HCT116 (cell line): Measurements from ENCODE around the gene SCAND1. TPM values are rescaled to one million over a fixed set of nuclear protein-coding genes. Genes with fewer than 3 reads are reported as not detected.

Experiments used
- ATAC-seq: fragments of 200-7000 bp; cut with Tn5 transposase; 2 replicates; pipeline ENCODE4 v1.9.1; 2020; ENCODE audit warnings: mild to moderate bottlenecking, moderate library complexity
- BruUV-seq: library from RNA; stranded (reverse); fragments of 400-500 nt; replicated peaks from 2 replicates; lab custom pipeline; 2021; lab: Mats Ljungman, UMichigan
- CTCF ChIA-PET: fragments of 300-600 bp; sonication (Branson Sonifier 250); formaldehyde crosslinking; loops from one replicate; lab custom pipeline; 2021; ENCODE audit warnings: antibody characterized with exemption; lab: Charles Lee
- POLR2A ChIA-PET: fragments of 300-600, 350-600 bp; sonication (Branson Sonifier 250); formaldehyde crosslinking; loops from one replicate; lab custom pipeline; 2021; ENCODE audit warnings: antibody characterized with exemption; lab: Charles Lee
- RAD21 ChIA-PET, 2 experiments: fragments of 300-600 bp; sonication (Branson Sonifier 250); formaldehyde crosslinking; loops; one replicate each; lab custom pipeline; 2023; ENCODE audit warnings: low total read pairs in 2 of 2; ENCODE audit not compliant: uncharacterized antibody in 2 of 2, unreplicated experiment in 2 of 2, low non-redundant PET in 1 of 2; lab: Charles Lee
- DNase-seq: peaks from one replicate; pipeline ENCODE4 v3.0.0-alpha.2; 2010; ENCODE audit warnings: low read depth, low spot score
- H2AFZ ChIP-seq: fragments of 200-600 bp; shearing (Covaris generic), sonication (generic); 2 replicates; pipeline ENCODE4 v1.6.1; 2017; ENCODE audit warnings: low read depth, mixed run types, mixed read lengths, antibody characterized with exemption, low read length; ENCODE audit not compliant: poor library complexity, severe bottlenecking
- H3K27ac ChIP-seq: 2 replicates; pipeline ENCODE4 v1.5.1; 2012; ENCODE audit warnings: low read depth, low read length
- H3K27me3 ChIP-seq: fragments of 200-600 bp; sonication (generic); 2 replicates; pipeline ENCODE4 v1.6.1; 2016; ENCODE audit warnings: mixed run types, low read length, mixed read lengths; ENCODE audit not compliant: insufficient read depth
- H3K36me3 ChIP-seq, 2 experiments: fragments of 200-500 bp in 1 of 2; fragments of 200-600 bp in 1 of 2; sonication (Bioruptor generic) in 1 of 2; sonication (generic) in 1 of 2; 2 replicates each; pipeline versions ENCODE4 v1.5.1 to v1.6.1; 2014 to 2016; ENCODE audit warnings: low read length in 2 of 2, inconsistent platforms in 1 of 2, mixed read lengths in 1 of 2, mixed run types in 1 of 2; ENCODE audit not compliant: insufficient read depth in 2 of 2, control insufficient read depth in 1 of 2
- H3K4me1 ChIP-seq, 2 experiments: fragments of 200-600 bp in 1 of 2; sonication (generic) in 1 of 2; 2 replicates each; pipeline versions ENCODE4 v1.5.1 to v1.6.1; 2012 to 2017; ENCODE audit warnings: low read length in 2 of 2, inconsistent platforms in 1 of 2, mild to moderate bottlenecking in 1 of 2, mixed read lengths in 1 of 2, mixed run types in 1 of 2, moderate library complexity in 1 of 2; ENCODE audit not compliant: insufficient read depth in 2 of 2, control insufficient read depth in 1 of 2
- H3K4me2 ChIP-seq: fragments of 200-600 bp; sonication (generic); 2 replicates; pipeline ENCODE4 v1.6.1; 2017; ENCODE audit warnings: mixed run types, low read length, mixed read lengths
- H3K4me3 ChIP-seq, 2 experiments: fragments of 200-600 bp in 1 of 2; sonication (generic) in 1 of 2; replicated peaks in 1 of 2; 2 replicates each; pipeline ENCODE4 v1.5.1; 2011 to 2016; ENCODE audit warnings: low read length in 2 of 2, control low read depth in 1 of 2, low read depth in 1 of 2, mild to moderate bottlenecking in 1 of 2, mixed read lengths in 1 of 2, mixed run types in 1 of 2
- H3K79me2 ChIP-seq: fragments of 200-600 bp; sonication (generic); 2 replicates; pipeline ENCODE4 v1.6.1; 2017; ENCODE audit warnings: mild to moderate bottlenecking, mixed run types, low read length, moderate library complexity, mixed read lengths; ENCODE audit not compliant: insufficient read depth
- H3K9ac ChIP-seq: fragments of 200-600 bp; sonication (generic); 2 replicates; pipeline ENCODE4 v1.6.1; 2016; ENCODE audit warnings: low read length, mixed read lengths
- H3K9me2 ChIP-seq: fragments of 200-600 bp; sonication (generic), shearing (Covaris generic); 2 replicates; pipeline ENCODE4 v1.6.1; 2017; ENCODE audit warnings: mixed run types, mild to moderate bottlenecking, moderate library complexity; ENCODE audit not compliant: insufficient read depth
- H3K9me3 ChIP-seq, 2 experiments: fragments of 200-500 bp in 1 of 2; fragments of 200-600 bp in 1 of 2; sonication (Bioruptor generic) in 1 of 2; sonication (generic) in 1 of 2; 2 replicates each; pipeline ENCODE4 v1.6.1; 2014 to 2017; ENCODE audit warnings: low read length in 2 of 2, mixed read lengths in 2 of 2, inconsistent platforms in 1 of 2, low read depth in 1 of 2, mild to moderate bottlenecking in 1 of 2, mixed run types in 1 of 2, moderate library complexity in 1 of 2; ENCODE audit not compliant: control insufficient read depth in 1 of 2, insufficient read depth in 1 of 2
- H4K20me1 ChIP-seq: fragments of 200-600 bp; sonication (generic), shearing (Covaris generic); 2 replicates; pipeline ENCODE4 v1.6.1; 2017; ENCODE audit warnings: mixed run types, mild to moderate bottlenecking, moderate library complexity; ENCODE audit not compliant: insufficient read depth
- CBX3 ChIP-seq: IDR thresholded peaks from 2 replicates; pipeline ENCODE4 v1.6.1; 2012; ENCODE audit warnings: low read depth
- CEBPB ChIP-seq: IDR thresholded peaks from 2 replicates; pipeline ENCODE4 v1.6.1; 2012; ENCODE audit warnings: low read depth
- EGR1 ChIP-seq: IDR thresholded peaks from 2 replicates; pipeline ENCODE4 v1.6.1; 2012; ENCODE audit warnings: low read depth
- ELF1 ChIP-seq: IDR thresholded peaks from 2 replicates; pipeline ENCODE4 v1.6.1; 2012; ENCODE audit warnings: low read depth, borderline replicate concordance
- EZH2phosphoT487 ChIP-seq: fragments of 200-600 bp; IDR thresholded peaks from 2 replicates; pipeline ENCODE4 v1.6.1; 2018; ENCODE audit warnings: antibody characterized with exemption, borderline replicate concordance
- SRF ChIP-seq: IDR thresholded peaks from 2 replicates; pipeline ENCODE4 v1.6.1; 2012; ENCODE audit warnings: low read depth
- TCF7L2 ChIP-seq: IDR thresholded peaks from 2 replicates; pipeline ENCODE4 v1.7.0; 2011; ENCODE audit warnings: borderline replicate concordance, inconsistent platforms; ENCODE audit not compliant: insufficient read depth, insufficient read length; ENCODE audit errors: extremely low read depth
- YY1 ChIP-seq: IDR thresholded peaks from 2 replicates; pipeline ENCODE4 v1.6.1; 2011; ENCODE audit warnings: low read length, low read depth, moderate library complexity, mild to moderate bottlenecking; ENCODE audit not compliant: insufficient replicate concordance; ENCODE audit errors: extremely low read depth
- ZBTB33 ChIP-seq: IDR thresholded peaks from 2 replicates; pipeline ENCODE4 v1.6.1; 2011; ENCODE audit warnings: mild to moderate bottlenecking, low read length, moderate library complexity; ENCODE audit not compliant: insufficient replicate concordance; ENCODE audit errors: extremely low read depth
- ZNF274 ChIP-seq: fragments of 200-500 bp; sonication (Bioruptor generic); IDR thresholded peaks from 2 replicates; pipeline ENCODE4 v1.6.1; 2014; ENCODE audit warnings: mild to moderate bottlenecking, low read depth, low read length, inconsistent platforms
- intact Hi-C: fragments of 100-400 bp; cut with micrococcal nuclease; formaldehyde crosslinking; loops from 2 replicates; pipeline ENCODE4 v1.10.0; 2022
- total RNA-seq: library from RNA; stranded (reverse); gene quantifications from one replicate; pipeline ENCODE4 v1.2.1, GENCODE V29; 2021; ENCODE audit not compliant: unreplicated experiment

SCAND1 gene
- total RNA-seq, 1 experiment from 2014 or later: 46.2 TPM

GRCh38 chr20:35934050-35934449 is 20.3 kb downstream of the SCAND1 start:
- no peaks in the 10 kb centered on the region for H3K9me2 ChIP-seq
- no peak overlapping the region for H2AFZ ChIP-seq
- no peak overlapping the region for H3K4me2 ChIP-seq
- no peaks in the 10 kb centered on the region for H3K27me3 ChIP-seq
- H3K9ac ChIP-seq: no peak overlapping the region
- ChIA-PET POLR2A (no interaction called here), RAD21 (no interaction called here), CTCF (interaction anchor here (1.0 kb wide), 1 partner anchor 20 kb away, joined by 3 read pairs; the partner anchor contains the start of gene SCAND1)
- H3K9me3 ChIP-seq: no peaks in the 10 kb centered on the region
- BruUV-seq: no TSS peak
- H3K27ac ChIP-seq: no peak overlapping the region
- H3K4me1 ChIP-seq: no peaks in the 10 kb centered on the region
- H3K36me3 ChIP-seq: peaks cover 0 to 3% of the 10 kb centered on the region in 2 experiments; a peak in 1 of 4 replicates
- no peak overlapping the region for H3K4me3 ChIP-seq
- intact Hi-C loops: no loop called here
- H3K79me2 ChIP-seq: no peaks in the 10 kb centered on the region
- no peak for ATAC-seq
- no peak for DNase-seq
- no peaks in the 10 kb centered on the region for H4K20me1 ChIP-seq
- TF ChIP-seq YY1: no peak
- TF ChIP-seq ZBTB33: no peak
- no peak for TF ChIP-seq EZH2phosphoT487
- TF ChIP-seq ELF1: no peak
- TF ChIP-seq ZNF274: no peak
- no peak for TF ChIP-seq EGR1
- no peak for TF ChIP-seq CEBPB
- no peak for TF ChIP-seq CBX3
- TF ChIP-seq SRF: no peak
- no peak for TF ChIP-seq TCF7L2
- TF ChIP-seq, all 23 proteins: peak for 0
